Measurements from ENCODE around the gene STX10.

- TF ChIP-seq POLR2A (IDR thresholded peaks at IDR 0.05; ENCODE audit: low read depth) (no peak), CTCF (IDR thresholded peaks at IDR 0.05) (no peak), POLR2AphosphoS5 (IDR thresholded peaks at IDR 0.05) (no peak)
Observed at GRCh38 chr19:13127051-13127450, 23.1 kb downstream of the STX10 start.

Data from esophagus muscularis mucosa (tissue), 3 donors.